Small intestine (tissue), 7 donors: Measurements from ENCODE around the gene TBCB. TPM values are rescaled to one million over a fixed set of nuclear protein-coding genes. Genes with fewer than 3 reads are reported as not detected.

Source experiments
- DNase-seq, 2 donors: peaks; one replicate each; pipeline versions ENCODE4 v3.0.0 to v3.0.0-alpha.2; 2013
- FAIRE-seq: peaks from 2 replicates; lab custom pipeline; 2012; peaks lifted over from hg19 to GRCh38; lab: Jason Lieb, UNC
- H3K27ac ChIP-seq, 3 donors: one replicate each; pipeline ENCODE4 v1.5.1; 2013; ENCODE audit warnings: low read length in 2 of 3, mild to moderate bottlenecking in 2 of 3, control low read depth in 1 of 3, inconsistent platforms in 1 of 3, low read depth in 1 of 3, moderate library complexity in 1 of 3
- H3K27me3 ChIP-seq, 3 donors: one replicate each; pipeline ENCODE4 v1.6.1; 2013; ENCODE audit warnings: low read length in 3 of 3, inconsistent platforms in 1 of 3; ENCODE audit not compliant: control insufficient read depth in 3 of 3, insufficient read depth in 3 of 3
- H3K36me3 ChIP-seq, 3 donors: one replicate each; pipeline ENCODE4 v1.6.1; 2013; ENCODE audit warnings: low read length in 3 of 3, inconsistent platforms in 1 of 3, low read depth in 1 of 3, mild to moderate bottlenecking in 1 of 3, moderate library complexity in 1 of 3; ENCODE audit not compliant: control insufficient read depth in 3 of 3, insufficient read depth in 2 of 3
- H3K4me1 ChIP-seq, 3 donors: one replicate each; pipeline ENCODE4 v1.6.1; 2013; ENCODE audit warnings: low read length in 2 of 3, inconsistent platforms in 1 of 3, low read depth in 1 of 3, mild to moderate bottlenecking in 1 of 3, moderate library complexity in 1 of 3; ENCODE audit not compliant: control insufficient read depth in 3 of 3, insufficient read depth in 2 of 3
- H3K4me3 ChIP-seq, 3 donors: one replicate each; pipeline ENCODE4 v1.5.1; 2013; ENCODE audit warnings: low read length in 3 of 3, control low read depth in 1 of 3, inconsistent platforms in 1 of 3, low read depth in 1 of 3, mild to moderate bottlenecking in 1 of 3, moderate library complexity in 1 of 3
- H3K9me3 ChIP-seq, 2 donors: one replicate each; pipeline ENCODE4 v1.6.1; 2013; ENCODE audit warnings: low read depth in 1 of 2, low read length in 1 of 2; ENCODE audit not compliant: control insufficient read depth in 2 of 2, insufficient read depth in 1 of 2
- WGBS, 3 donors: extraction: QIAGEN DNeasy Blood & Tissue Kit; methylation state at CpG; one replicate each; pipeline ENCODE4 v1.1.7; 2013; 5-methylcytosine and 5-hydroxymethylcytosine counted together
- polyA plus RNA-seq, 4 donors: library from polyadenylated mRNA; stranded (reverse) in 3 of 4; unstranded in 1 of 4; fragments of 200-250 nt in 3 of 4; fragments of 120-200 nt in 1 of 4; gene quantifications; one replicate each; pipeline versions ENCODE4 v1.2.1 to v1.2.3, GENCODE V29; 2013
- donor health status: healthy with polysubstance abuse.
- donor health status: control.
- donor health status: control.
- donor health status: Bipolar disorder and iron deficiency.
- donor health status: healthy.

The TBCB gene
- polyA plus RNA-seq, 4 donors: 75.0 to 133 (median 113) TPM

DNA sequence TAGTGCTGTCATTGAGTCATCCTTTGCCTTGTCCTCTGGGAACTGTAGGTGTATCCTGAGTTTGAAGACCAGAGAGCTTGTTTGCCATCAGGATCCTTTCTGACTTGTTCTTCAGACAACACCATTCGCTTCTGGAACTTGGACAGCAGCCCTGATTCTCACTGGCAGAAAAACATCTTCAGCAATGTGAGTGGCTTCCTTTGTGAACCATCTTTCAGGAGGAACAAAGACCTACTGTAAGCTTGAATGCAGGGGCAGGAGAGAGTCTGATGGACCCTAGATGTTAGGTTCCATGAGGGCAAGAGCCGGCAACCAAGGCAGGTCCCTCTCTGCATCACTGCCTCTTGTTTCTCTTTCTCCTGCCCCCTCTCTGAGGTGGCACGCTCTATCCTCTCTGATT, 33.9 kb upstream of the TBCB start:
- Histone ChIP-seq H3K36me3 (peaks cover 0 to 23% (median 0%) of the 10 kb centered on the region in 3 donors), H3K9me3 (no peaks in the 10 kb centered on the region), H3K27ac (no peak overlapping the region), H3K4me3 (no peak overlapping the region), H3K27me3 (no peaks in the 10 kb centered on the region), H3K4me1 (no peaks in the 10 kb centered on the region)
- FAIRE-seq (no peak), DNase-seq (no peak)
- 91 to 94% (median 92%) methylated on average over 3 of the region's 3 CpGs for WGBS, 3 donors

DNA sequence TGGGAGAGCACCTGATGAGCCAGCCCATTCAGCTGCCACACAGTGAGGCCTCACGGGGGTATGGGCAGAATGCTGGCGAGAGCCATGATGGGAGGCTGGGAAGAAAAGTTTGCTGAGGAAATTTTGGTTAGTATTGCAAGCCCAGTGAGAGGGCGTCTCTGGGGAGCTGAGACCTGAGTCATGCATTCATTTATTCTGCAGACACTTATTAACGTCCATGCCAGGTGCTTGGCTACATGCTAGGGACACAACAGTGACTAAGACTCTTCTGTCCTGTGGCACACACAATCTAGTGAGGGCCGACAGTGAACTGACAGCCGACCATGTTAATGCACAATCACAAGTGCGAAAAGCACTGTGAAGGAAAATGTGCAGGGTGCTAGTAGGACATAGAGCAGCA, 33.4 kb upstream of the TBCB start:
- Histone ChIP-seq H3K36me3 (peaks cover 0 to 27% (median 0%) of the 10 kb centered on the region in 3 donors), H3K9me3 (no peaks in the 10 kb centered on the region), H3K4me3 (no peak overlapping the region), H3K27ac (no peak overlapping the region), H3K27me3 (no peaks in the 10 kb centered on the region), H3K4me1 (no peaks in the 10 kb centered on the region)
- no peak for DNase-seq
- FAIRE-seq: no peak
- 95 to 96% (median 95%) methylated on average over 7 of the region's 7 CpGs for WGBS, 3 donors

DNA sequence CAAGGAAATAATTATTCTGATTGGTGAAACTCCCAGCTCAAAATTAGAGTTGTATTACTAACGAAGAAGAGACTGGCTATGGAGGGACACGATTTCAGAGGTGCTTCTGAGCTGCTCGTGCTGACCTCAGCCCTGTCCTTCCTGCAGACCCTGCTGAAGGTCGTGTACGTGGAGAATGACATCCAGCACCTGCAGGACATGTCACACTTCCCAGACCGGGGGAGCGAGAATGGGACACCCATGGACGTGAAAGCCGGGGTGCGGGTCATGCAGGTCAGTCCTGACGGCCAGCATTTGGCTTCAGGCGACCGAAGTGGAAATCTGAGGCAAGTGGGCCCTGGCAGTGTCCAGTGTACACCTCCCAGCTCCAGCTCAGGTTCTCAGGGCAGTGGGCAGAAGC, 32.4 kb upstream of the TBCB start:
- no peaks in the 10 kb centered on the region for H3K27me3 ChIP-seq
- 92 to 98% (median 97%) methylated on average over 13 of the region's 13 CpGs for WGBS, 3 donors
- no peak overlapping the region for H3K27ac ChIP-seq
- H3K9me3 ChIP-seq: no peaks in the 10 kb centered on the region
- peaks cover 0 to 27% (median 0%) of the 10 kb centered on the region in 3 donors for H3K36me3 ChIP-seq
- H3K4me3 ChIP-seq: no peak overlapping the region
- DNase-seq: no peak
- no peaks in the 10 kb centered on the region for H3K4me1 ChIP-seq
- FAIRE-seq: no peak

DNA sequence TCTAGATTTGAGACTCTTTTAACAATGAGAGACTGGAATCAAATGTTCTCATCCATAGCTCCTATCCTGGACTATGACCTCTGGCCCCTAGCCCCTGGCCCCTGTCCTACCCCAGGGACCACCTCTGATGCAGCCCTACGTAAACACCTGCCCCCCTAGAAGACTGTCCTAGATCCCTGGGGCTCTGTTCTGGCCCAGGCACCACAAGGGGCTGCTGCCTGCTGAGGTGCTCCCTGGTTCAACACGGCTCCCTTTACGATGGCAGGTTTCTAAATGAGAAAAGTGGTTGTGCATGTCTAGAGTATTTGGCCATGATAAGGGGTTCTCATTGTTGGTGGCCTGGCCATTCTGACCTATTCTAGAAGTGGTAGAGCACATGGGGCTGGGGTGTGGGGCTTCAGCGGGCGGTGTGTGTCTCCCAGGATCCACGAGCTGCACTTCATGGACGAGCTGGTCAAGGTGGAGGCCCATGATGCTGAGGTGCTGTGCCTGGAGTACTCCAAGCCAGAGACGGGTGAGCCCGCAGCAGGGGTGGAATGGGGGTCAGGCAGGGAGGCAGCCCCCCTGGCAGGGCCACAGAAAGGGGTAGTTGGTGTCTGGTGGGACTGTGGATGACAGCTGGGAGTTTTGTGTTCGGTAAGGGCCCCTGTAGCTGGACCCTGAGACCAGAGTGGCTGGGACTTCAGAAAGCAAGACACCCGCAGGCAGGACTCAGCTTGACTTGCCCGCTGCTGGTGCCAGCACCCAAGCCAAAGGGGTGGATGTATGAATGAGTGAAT, 30.8 kb upstream of the TBCB start:
- peaks cover 0 to 37% (median 0%) of the 10 kb centered on the region in 3 donors for H3K36me3 ChIP-seq
- H3K27me3 ChIP-seq: no peaks in the 10 kb centered on the region
- H3K27ac ChIP-seq: no peak overlapping the region
- no peak overlapping the region for H3K4me3 ChIP-seq
- DNase-seq (no peak), FAIRE-seq (no peak)
- H3K4me1 ChIP-seq: no peaks in the 10 kb centered on the region
- WGBS, 3 donors: 92 to 97% (median 96%) methylated on average over 12 of the region's 12 CpGs
- H3K9me3 ChIP-seq: no peaks in the 10 kb centered on the region

DNA sequence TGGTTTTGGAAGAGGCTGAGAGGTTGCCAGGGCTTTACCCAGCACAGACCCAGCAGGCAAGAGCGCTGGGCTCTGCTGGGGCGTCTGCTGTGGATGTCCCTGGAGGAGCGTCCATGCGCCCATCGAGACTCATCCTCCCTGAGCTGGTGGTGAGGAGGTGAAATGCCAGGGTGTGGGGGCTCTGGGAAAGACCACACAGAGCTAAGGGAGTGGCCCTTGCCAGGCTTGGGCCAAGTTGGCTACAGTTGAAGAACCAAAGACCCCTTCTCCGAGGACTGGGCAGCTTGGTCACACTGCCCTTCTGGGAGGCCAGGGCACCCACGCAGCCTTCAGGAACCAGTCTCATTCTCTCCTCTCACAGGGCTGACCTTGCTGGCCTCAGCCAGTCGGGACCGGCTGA, 28.9 kb upstream of the TBCB start:
- 98 to 99% (median 98%) methylated on average over 9 of the region's 9 CpGs for WGBS, 3 donors

DNA sequence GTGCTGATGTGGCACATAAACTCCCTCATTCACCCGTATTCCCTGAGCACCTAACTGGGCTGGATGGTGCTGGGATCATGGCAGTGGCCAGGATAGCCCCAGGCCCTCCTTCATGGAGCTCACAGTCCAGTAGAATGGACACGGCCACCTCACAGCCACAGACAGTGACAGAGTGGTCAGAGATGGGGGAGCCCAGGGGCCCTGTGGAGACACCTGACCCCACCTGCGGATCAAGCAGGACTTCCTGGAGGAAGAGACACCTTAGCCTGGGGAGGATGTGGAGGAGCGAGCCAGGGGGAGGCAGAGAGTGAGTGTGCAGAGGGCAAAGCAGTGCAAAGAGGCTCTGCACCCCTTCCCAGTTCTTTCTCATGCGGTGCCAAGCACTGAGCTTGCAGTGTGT, 25.4 kb upstream of the TBCB start:
- Histone ChIP-seq H3K36me3 (peaks cover 0 to 44% (median 0%) of the 10 kb centered on the region in 3 donors), H3K9me3 (no peaks in the 10 kb centered on the region), H3K4me3 (no peak overlapping the region), H3K4me1 (no peaks in the 10 kb centered on the region), H3K27ac (no peak overlapping the region), H3K27me3 (no peaks in the 10 kb centered on the region)
- FAIRE-seq (no peak), DNase-seq (no peak)
- 90 to 94% (median 92%) methylated on average over 5 of the region's 5 CpGs for WGBS, 3 donors

More for the DNA sequence above, 28.9 kb upstream of the TBCB start:
- no peak for FAIRE-seq
- no peak overlapping the region for H3K27ac ChIP-seq
- peaks cover 0 to 46% (median 0%) of the 10 kb centered on the region in 3 donors for H3K36me3 ChIP-seq
- no peak overlapping the region for H3K4me3 ChIP-seq
- no peak for DNase-seq
- H3K4me1 ChIP-seq: no peaks in the 10 kb centered on the region
- no peaks in the 10 kb centered on the region for H3K9me3 ChIP-seq
- H3K27me3 ChIP-seq: no peaks in the 10 kb centered on the region

DNA sequence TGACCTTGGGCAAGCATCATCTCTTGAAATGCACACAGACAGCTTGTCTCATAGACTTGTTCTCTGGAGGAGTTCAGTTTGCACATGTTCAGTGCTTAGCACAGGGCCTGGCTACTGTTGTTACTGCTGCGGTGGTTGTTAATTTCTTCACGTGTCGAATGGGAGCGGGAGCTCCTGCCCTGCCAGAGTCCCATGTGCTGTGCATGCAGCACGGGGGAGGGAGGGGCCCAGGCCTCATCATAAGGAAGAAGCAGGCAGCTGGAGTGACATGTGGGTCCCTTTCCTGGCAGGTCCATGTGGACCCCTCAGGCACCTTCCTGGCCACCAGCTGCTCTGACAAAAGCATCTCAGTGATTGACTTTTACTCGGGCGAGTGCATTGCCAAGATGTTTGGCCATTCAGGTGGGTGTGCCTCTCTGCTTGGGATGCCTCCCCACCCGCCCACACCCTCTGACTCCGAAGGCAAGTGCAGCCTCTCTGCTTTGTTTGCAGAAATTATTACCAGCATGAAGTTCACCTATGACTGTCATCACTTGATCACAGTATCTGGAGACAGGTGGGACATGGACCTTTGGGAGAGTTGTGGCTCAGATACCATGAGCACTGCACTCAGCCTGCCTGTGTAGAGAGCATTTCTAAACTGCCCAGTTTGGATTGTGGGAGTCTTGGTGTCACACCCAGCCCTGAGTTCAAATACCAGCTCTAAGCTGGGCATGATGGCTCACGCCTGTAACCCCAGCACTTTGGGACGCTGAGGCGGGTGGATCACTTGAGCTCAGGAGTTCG, 24.2 kb upstream of the TBCB start:
- no peak overlapping the region for H3K4me3 ChIP-seq
- H3K27me3 ChIP-seq: no peaks in the 10 kb centered on the region
- WGBS, 3 donors: 80 to 85% (median 81%) methylated on average over 13 of the region's 13 CpGs
- H3K4me1 ChIP-seq: no peaks in the 10 kb centered on the region
- H3K27ac ChIP-seq: no peak overlapping the region
- DNase-seq (no peak), FAIRE-seq (no peak)
- no peaks in the 10 kb centered on the region for H3K9me3 ChIP-seq
- H3K36me3 ChIP-seq: peaks cover 0 to 42% (median 0%) of the 10 kb centered on the region in 3 donors

DNA sequence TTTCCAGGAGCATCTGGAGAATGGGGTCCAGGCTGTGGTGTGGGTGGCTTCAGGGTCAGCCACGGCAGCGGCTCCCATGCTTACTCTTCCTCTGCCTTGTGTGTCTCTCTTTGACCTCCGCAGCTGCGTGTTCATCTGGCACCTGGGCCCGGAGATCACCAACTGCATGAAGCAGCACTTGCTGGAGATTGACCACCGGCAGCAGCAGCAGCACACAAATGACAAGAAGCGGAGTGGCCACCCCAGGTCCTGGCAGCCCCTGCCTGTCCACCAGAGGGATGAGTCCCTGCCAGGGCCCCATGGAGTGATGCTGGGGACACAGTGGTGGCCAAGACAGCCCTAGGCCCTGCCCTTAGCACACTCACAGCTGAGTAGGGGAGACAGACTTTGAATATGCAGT, 22.7 kb upstream of the TBCB start:
- no peak for DNase-seq
- Histone ChIP-seq H3K4me1 (no peaks in the 10 kb centered on the region), H3K27me3 (no peaks in the 10 kb centered on the region), H3K27ac (no peak overlapping the region), H3K4me3 (no peak overlapping the region), H3K9me3 (no peaks in the 10 kb centered on the region), H3K36me3 (peaks cover 0 to 40% (median 0%) of the 10 kb centered on the region in 3 donors)
- FAIRE-seq: no peak
- WGBS, 3 donors: 93 to 97% (median 95%) methylated on average over 6 to 7 of the region's 7 CpGs
